NK-92 (cell line): ENCODE measurements around the gene MT1G.
"Not testable (repeated sequence)": the region's sequence is repeated elsewhere in the genome, so short reads cannot be mapped to it uniquely, and the experiment has no call there.

Source experiments
- DNase-seq: peaks from one replicate; lab custom pipeline; 2025; ENCODE audit not compliant: unreplicated experiment; lab: John Stamatoyannopoulos, UW

The MT1G gene

DNA sequence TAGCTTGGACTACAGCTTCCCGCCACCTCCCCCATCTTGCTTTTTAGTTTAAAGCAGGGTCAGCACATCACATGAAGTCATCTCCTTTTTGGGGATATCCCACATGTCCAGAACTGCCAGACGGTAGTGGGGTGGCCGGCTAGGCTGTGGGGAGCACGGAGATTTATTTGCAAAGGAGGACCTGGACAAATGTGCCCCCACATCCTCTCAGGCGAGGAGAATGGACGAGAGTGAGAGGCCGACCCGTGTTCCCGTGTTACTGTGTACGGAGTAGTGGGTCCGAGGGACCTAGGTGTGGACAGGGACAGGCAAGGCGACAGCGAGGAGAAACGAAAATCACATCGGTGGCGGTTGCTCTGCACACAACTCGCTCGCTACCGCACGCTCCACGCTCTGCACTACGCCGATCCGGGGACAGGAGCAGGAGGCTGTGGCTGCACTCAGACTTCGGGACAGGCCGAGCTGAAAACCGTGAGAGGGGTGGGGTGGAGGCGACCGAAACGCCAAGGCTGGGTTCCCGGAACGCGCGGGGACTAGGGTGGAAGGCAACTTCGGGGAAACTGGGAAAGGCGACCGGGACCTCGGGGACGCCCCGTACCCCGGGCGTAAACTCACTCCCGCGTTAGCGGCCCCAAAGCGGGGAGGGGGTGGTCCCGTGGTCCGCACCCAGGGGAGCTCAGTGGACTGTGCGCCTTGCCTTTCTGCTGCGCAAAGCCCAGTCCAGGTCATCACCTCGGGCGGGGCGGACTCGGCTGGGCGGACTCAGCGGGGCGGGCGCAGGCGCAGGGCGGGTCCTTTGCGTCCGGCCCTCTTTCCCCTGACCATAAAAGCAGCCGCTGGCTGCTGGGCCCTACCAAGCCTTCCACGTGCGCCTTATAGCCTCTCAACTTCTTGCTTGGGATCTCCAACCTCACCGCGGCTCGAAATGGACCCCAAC is 29.8 kb downstream of the MT1G start, which contains the start of gene MT1A:
MT1A (plus strand) TSS at position 853 of the 937 bp plus-strand sequence; CDS start at position 926, 73 bp downstream.
- no peak for DNase-seq

- no peak for DNase-seq
These were observed 31.1 kb downstream of the MT1G start for GRCh38 chr16:56636616-56637413.

DNA sequence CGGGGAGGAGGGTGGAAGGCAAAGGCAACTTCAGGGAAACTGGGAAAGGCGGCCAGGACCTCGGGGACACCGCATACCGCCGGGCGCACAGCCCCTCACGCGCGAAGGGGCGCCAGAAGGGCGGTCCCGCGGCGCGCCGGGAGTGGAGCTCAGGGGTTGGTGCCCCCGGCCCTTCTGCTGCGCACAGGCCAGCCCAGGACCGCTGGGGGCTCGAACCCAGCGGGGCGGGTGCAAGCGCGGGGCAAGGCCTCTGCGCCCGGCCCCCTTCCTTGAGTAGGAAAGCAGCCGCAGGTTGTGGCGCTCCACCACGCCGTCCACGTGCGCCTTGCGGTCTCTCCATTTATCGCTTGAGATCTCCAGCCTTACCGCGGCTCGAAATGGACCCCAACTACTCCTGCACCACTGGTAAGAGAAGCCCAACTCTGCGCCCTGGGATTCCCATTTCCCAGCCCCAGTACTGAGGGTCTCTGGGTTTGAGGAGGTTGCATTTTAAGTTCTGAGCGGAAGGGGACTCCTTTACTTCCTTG is 32.4 kb downstream of the MT1G start:
- no peak for DNase-seq

- DNase-seq: no peak
These were observed 33.0 kb downstream of the MT1G start for GRCh38 chr16:56634715-56635440.

DNA sequence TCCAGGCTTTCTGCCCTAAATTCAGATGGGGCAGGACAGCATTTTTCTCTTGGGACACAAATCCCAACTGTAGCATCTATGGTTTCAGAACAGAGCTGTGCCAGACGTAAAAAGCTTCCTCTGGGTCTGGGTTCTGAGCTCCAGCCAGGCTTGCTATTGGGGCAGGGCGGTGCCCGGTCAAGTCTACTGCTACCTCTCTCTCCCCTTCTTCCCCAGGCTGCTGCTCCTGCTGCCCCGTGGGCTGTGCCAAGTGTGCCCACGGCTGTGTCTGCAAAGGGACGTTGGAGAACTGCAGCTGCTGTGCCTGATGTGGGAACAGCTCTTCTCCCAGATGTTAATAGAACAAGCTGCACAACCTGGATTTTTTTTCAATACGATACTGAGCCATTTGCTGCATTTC is 34.3 kb downstream of the MT1G start:
- no peak for DNase-seq

DNA sequence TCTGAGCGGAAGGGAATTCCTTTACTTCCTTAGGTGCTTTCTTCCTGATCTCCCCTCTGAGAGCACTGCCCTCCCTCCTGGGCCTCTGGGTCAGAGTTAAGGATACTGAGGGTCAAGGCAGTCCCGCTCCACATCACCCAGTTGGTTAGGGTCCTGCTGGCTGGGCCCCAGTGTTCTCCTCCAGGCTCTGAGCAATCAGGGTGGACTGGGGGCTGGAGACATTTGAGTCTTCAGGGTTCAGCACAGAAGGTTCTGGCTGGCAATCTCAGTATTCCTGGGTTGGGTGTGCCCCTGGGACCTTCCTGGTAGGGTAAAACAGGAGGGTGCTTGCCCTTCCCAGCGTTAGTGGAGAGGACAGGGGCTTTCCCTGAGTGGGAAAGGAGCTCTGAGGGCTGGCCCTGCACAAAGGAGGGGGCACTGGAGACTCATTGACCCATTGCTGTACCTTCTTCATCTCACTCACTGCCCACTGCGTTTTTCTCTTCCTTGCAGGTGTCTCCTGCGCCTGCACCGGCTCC is 35.0 kb downstream of the MT1G start:
- DNase-seq: no peak

DNA sequence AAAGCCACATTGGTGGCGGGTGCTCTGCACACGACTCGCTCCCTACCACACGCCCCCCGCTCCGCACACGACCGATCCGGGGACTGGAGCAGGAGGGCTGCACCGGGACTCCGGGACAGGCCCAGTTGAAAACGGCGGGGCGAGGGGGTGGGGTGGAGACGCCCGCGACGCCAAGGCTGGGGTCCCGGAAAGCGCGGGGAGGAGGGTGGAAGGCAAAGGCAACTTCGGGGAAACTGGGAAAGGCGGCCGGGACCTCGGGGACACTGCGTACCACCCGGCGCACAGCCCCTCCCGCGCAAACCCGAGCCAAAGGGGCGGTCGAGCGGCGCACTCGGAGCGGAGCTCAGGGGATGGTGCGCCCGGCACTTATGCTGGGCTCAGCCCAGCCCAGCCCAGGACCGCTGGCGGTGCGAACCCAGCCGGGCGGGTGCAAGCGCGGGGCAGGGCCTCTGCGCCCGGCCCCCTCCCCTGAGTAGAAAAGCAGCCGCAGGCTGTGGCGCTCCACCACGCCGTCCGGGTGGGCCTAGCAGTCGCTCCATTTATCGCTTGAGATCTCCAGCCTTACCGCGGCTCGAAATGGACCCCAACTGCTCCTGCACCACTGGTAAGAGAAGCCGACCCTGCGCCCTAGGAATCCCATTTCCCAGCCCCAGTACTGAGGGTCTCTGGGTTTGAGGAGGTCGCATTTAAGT is 35.6 kb downstream of the MT1G start, which contains the start of gene MT1M:
MT1M (plus strand) TSS at position 504 of the 692 bp plus-strand sequence; CDS start at position 577, 73 bp downstream.
- no peak for DNase-seq

- DNase-seq: no peak
These were observed 36.1 kb downstream of the MT1G start for GRCh38 chr16:56631832-56632155.

DNA sequence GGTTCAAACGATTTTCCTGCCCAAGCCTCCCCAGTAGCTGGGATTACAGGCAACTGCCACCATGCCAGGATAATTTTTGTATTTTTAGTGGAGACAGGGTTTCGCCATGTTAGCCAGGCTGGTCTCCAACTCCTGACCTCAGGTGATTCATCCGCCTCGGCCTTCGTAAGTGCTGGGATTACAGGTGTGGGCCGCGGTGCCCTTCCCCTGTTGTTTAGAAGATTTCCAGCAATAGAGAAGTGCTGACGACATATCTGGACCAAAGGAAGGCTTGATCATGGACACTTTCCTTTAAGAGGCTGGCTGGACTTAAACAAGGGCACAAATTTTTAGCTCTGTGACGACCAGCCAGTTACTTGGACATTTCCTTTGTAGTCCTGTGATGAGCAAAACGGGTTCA is 36.7 kb downstream of the MT1G start:
- no peak for DNase-seq

DNA sequence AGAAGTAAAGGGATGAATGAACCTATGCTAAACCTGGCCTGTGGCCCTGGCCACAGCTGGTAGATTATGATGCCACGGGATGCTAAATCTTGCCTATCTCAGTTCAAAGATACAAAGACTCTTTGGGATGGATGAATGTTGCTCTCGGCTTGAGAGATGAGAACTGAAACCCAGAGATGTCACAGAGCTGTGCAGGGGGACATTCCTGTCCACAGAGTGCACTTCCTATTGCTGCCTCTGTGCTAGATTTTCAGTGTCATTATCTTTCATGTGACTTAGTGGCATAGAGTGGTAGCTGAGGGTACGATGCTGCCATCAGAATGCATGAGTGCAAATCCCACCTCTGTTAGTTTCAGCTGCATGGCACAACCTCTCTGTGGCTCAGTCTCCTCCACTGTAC is 37.7 kb downstream of the MT1G start:
- no peak for DNase-seq

DNA sequence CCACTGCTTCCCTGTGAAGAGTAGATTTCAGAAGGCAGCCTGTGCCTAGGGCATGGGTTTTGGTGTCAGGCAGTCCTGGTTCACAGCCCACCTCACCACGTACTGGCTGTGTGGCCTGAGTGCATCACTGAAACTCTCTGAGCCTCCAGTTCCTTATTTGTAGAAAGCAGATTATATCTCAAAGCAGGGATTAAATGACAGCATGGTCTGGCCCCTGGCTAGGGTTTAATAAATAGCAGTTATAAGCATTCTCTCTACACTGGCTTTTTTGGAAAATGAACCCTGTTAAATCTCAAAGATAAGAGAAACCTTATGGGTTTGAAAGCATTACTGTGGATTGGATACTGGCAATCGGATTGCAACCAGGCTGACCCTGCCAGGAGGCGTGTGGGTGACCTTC is 38.3 kb downstream of the MT1G start:
- DNase-seq: no peak

DNA sequence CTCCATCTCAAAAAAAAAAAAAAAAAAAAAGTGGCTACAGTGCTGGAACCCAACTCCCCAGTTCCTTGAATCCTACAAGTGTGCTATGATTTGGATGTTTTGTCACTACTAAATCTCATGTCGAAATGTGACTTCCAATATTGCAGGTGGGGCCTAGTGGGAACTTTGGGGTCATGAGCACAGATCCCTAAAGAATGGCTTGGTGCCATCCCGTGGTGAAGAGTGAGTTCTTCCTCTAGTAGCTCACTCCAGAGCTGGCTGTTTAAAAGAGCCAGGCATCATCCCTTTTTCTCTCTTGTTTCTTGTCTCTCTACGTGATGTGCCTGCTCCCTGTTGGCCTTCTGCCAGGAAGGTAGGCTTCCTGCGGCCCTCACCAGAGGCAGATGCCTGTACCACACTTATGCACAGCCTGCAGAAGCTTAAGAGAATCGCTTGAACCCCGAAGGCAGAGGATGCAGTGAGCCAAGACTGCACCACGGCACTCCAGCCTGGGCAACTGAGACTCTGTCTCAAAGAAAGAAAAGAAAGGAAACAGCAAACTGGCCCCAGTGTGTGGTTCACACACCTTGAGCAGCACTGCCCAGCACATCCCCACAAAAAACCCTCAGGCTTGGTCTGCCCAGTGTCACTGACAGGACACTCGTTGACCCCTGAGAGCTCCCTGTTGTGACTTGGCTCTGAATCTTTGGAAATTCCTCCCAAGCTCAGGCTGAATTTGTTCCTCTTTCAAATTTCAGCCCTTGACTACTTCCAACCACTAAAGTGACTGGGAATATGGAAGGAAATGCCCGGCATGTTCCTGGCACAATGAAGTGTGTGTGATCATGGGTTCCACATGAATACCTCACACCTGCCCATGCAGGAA is 39.1 kb downstream of the MT1G start:
- no peak for DNase-seq

DNA sequence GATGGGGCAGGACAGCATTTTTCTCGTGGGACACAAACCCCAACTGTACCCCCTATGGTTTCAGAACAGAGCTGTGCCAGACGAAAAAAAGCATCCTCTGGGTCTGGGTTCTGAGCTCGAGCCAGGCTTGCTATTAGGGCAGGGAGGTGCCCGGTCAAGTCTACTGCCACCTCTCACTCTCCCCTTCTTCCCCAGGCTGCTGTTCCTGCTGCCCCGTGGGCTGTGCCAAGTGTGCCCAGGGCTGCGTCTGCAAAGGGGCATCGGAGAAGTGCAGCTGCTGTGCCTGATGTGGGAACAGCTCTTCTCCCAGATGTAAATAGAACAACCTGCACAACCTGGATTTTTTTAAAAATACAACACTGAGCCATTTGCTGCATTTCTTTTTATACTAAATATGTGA is 41.2 kb downstream of the MT1G start:
- DNase-seq: no peak

DNA sequence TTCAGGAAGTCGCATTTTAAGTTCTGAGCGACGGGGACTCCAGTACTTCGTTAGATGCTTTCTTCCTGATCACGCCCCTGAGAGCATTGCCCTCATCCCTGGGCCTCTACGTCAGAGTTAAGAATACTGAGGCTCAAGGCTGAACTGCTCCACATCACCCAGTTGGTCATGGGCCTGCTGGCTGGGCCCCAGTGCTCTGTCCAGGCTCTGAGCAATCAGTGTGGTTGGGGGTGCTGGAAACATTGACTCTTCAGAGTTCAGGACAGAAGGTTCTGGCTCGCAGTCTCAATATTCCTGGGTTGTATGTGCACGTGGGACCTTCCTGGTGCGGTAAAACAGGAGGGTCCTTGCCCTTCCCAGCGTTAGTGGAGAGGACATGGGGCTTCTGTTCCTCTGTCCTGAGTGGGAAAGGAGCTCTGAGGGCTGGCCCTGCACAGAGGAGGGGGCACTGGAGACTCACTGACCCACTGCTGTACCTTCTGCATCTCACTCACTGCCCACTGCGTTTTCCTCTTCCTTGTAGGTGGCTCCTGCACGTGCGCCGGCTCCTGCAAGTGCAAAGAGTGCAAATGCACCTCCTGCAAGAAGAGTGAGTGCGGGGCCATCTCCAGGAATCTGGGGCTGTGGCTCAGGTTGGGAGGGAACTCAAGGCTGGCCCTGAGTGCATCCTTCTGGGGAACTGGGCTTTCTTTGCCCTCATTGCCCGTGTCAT is 41.8 kb downstream of the MT1G start:
- DNase-seq: no peak

- no peak for DNase-seq
These were observed 42.5 kb downstream of the MT1G start, which contains the start of gene MT1E for GRCh38 chr16:56625140-56625942. MT1E (plus strand) TSS chr16:56625781; CDS start chr16:56625852, 71 bp downstream.

DNA sequence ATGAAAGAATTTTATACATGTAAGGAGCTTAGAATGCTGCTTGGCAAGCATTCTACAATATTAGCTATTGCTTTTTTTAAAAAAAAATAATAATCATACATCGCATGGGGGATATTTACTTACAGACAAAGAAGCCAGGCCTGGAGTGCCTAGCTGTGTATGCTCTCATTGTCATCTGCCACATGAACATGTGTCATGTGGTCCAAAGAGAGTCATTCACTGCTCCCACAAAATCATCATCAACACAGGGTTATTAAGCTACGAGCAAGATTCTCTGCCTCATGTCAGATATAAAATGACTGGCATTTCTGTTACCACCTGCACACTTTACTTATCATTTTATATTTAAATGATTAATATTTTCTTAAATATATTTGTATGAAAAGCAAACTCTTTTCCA is 44.2 kb downstream of the MT1G start:
- DNase-seq: no peak

DNA sequence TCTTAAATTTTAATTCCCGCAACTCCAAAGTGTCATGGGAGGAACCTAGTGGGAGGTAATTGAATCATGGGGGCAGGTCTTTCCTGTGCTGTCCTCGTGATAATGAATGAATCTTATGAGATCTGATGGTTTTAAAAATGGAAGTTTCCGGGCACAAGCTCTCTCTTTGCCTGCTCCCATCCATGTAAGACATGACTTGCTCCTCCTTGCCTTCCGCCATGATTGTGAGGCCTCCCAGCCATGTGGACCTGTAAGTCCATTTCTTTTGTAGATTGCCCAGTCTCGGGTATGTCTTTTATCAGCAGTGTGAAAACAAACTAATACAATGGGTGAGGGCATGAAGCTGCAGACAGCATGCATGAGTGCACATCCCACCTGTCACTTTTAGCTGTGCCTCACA is 44.7 kb downstream of the MT1G start:
- not testable (repeated sequence) for DNase-seq
